Vagina (tissue), 2 donors: ENCODE results near the gene PIKFYVE.

Source experiments
- POLR2A ChIP-seq, 2 donors: fragments of 450-650 bp; IDR thresholded peaks; one replicate each; pipeline ENCODE4 v1.6.1; 2017; ENCODE audit warnings: antibody characterized with exemption in 2 of 2, mild to moderate bottlenecking in 2 of 2, moderate library complexity in 2 of 2
- POLR2AphosphoS5 ChIP-seq, 2 donors: sonication (generic); formaldehyde crosslinking; IDR thresholded peaks; one replicate each; pipeline ENCODE4 v1.9.0; 2017; ENCODE audit warnings: antibody characterized with exemption in 2 of 2, mild to moderate bottlenecking in 2 of 2, low read depth in 1 of 2; ENCODE audit not compliant: insufficient read depth in 1 of 2
- TF ChIP-seq, protein P1 (sequence below), 3 experiments: fragments of 450-650 bp in 2 of 3; fragments of 200-600 bp in 1 of 3; sonication (generic) in 1 of 3; IDR thresholded peaks; one replicate each; pipeline ENCODE4 v1.5.1; 2017 to 2019; ENCODE audit warnings: antibody characterized with exemption in 3 of 3, mild to moderate bottlenecking in 2 of 3, moderate library complexity in 2 of 3

DNA sequence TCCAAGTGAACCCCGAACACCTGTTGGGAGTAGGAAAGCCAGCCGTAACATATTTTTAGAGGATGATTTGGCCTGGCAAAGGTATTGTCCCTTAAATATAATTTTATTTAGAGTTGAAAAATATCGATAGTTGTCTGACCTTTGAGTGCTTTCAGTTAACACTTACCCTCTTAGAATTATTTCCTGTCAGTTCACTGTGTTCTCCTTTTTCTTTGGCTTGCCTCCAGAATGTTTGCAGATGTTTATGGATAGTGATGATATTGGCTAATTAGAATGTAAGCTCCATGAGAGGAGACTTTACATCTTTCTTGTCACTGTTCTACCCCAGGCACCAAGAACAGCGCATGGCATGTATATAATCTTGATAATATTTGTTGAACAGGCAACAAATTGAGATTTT is 19.8 kb downstream of the PIKFYVE start:
- TF ChIP-seq, protein P1, sequence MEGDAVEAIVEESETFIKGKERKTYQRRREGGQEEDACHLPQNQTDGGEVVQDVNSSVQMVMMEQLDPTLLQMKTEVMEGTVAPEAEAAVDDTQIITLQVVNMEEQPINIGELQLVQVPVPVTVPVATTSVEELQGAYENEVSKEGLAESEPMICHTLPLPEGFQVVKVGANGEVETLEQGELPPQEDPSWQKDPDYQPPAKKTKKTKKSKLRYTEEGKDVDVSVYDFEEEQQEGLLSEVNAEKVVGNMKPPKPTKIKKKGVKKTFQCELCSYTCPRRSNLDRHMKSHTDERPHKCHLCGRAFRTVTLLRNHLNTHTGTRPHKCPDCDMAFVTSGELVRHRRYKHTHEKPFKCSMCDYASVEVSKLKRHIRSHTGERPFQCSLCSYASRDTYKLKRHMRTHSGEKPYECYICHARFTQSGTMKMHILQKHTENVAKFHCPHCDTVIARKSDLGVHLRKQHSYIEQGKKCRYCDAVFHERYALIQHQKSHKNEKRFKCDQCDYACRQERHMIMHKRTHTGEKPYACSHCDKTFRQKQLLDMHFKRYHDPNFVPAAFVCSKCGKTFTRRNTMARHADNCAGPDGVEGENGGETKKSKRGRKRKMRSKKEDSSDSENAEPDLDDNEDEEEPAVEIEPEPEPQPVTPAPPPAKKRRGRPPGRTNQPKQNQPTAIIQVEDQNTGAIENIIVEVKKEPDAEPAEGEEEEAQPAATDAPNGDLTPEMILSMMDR (IDR thresholded peaks at IDR 0.05): no peak
- TF ChIP-seq POLR2AphosphoS5 (IDR thresholded peaks at IDR 0.05; ENCODE audit: insufficient read depth in 1 of 2, low read depth in 1 of 2): no peak
- no peak for TF ChIP-seq POLR2A (IDR thresholded peaks at IDR 0.05)
